Stimulated activated CD4-positive, alpha-beta T cell treated with anti-CD3 and anti-CD28 coated beads, Interleukin-1b, Interleukin-23, amount 100 ng/mL, for 24 hours (primary cell): Measurements from ENCODE around the gene ZNF451.

Experiments used
- DNase-seq, 4 experiments: peaks; one replicate each; pipeline ENCODE4 v3.0.0-alpha.2; 2020; ENCODE audit warnings: low read depth in 4 of 4, low spot score in 1 of 4

The ZNF451 gene

GRCh38 chr6:57147401-57147800, 57.4 kb downstream of the ZNF451 start:
- no peak for DNase-seq

GRCh38 chr6:57147955-57148858, 58.2 kb downstream of the ZNF451 start:
- DNase-seq, result no peak

GRCh38 chr6:57158658-57159057, 68.7 kb downstream of the ZNF451 start:
- no peak for DNase-seq

GRCh38 chr6:57159127-57159526, 69.1 kb downstream of the ZNF451 start:
- DNase-seq, result no peak

GRCh38 chr6:57162028-57162427, 72.0 kb downstream of the ZNF451 start:
- no peak for DNase-seq

DNA sequence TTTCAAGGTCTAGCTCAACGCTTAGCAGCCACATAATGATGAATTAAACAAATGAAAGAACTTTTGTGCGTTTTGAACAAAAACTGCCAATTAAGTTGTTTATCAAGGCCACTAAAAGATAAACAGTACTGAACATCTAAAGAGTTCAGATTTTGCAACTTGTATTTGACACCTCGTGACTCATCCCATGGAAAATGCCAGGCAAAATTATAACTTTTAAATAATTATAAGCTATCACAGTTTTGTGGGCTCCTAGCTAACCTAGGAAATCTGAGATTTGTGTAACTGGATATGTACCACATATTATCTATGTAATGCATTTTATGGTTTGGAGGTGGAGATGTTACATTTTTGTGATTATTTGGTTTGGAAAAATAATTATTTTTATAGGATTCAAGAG, 72.5 kb downstream of the ZNF451 start:
- DNase-seq, result no peak

GRCh38 chr6:57163956-57164355, 74.0 kb downstream of the ZNF451 start:
- DNase-seq, result no peak

DNA sequence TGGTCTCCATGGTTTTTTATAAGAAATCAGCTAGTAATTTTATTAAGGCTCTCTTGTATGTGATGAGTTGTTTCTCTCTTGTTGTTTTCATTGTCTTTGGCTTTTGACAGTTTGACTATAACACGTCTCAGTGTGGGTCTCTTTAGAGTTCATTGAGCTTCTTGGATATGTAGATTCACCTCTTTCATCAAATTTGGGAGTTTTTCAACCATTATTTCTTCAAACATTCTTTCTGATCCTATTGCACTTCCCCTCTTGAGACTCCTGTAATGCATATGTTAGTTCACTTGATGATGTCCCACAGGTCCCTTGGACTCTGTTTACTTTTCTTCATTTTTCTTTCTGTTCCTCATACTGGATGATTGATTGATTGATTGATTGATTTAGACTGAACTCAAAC, 75.1 kb downstream of the ZNF451 start:
- no peak for DNase-seq

DNA sequence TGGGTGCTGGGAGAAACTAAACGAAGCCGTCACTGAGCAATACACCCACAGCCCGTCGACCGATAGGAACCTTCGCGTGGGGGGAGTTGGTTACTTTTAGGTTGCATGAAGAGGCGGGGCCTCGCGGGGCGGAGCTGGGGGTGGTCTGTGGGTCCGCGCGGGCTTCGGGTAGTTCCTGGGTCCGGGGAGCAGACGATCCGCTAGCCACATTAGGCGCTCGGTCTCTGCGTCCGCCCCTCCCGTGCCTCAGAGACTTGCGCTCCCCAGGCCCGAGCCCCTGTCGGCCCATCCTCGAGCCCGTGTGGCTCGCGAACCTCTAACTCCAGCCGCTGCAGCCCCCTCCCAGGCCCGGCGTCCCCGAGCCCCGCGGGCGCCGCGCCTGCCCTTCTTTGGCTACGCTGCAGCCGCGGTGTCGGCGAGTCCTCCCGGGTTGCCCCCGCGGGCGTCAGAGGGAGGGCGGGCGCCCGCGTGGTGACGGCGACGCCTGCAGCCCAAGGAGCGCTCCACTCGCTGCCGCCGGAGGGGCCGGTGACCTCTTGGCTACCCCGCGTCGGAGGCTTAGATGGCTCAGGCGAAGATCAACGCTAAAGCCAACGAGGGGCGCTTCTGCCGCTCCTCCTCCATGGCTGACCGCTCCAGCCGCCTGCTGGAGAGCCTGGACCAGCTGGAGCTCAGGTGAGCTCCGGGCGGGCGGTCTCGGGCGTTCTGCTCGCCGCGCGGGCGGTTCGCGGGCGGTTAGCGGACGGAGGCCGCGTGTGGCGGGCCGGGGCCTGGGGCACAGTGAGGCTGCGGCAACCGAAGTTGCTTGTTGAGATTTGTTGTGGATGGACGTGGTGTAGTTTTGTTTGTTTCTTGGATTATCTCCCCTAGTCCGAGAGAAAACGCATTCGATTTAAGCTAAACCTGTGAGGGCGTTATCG, 82.4 kb downstream of the ZNF451 start, which contains the start of gene BAG2:
BAG2 (plus strand) TSS at position 191 of the 920 bp plus-strand sequence; CDS start at position 563, 372 bp downstream.
- DNase-seq, result peak; percentile 61 to 91 (median 76)

DNA sequence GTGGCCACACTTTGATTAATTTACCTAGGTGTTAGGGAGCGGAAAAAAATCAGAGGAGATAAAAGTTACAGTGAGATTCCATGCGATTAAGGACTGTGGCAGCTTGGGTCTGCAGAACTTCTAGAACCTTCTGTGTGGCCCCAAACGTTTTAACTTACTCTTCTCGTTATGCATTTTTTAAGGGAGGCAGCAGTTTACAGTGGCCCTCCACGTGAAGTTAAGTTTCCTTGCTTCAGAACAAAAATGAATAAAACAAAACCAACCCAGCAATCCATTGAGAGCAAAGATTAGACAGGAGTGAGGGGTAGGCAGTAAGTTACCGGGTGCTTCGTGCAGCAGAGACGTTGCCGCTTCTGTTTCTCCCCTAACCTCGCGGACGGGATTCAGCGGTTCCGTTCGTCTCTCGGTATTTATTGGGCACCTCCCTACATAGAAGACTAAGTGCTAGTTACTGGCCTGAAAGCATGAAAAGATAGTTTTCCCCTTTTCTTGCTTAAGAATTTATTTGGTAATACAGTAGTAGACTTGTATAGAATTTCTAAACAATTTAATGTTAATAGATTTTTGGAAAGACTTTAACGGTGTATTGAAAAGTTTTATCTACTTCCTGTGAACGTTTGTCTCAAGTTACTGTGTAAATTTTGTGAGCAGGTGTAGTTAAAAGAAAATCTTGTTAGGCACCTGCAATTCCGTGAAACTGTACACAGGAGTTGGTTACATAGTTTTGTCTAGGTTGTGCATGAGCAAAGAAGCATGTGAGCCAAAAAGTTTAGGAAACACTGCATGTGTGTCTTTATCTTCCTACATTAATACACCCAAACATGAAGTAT, 83.3 kb downstream of the ZNF451 start:
- DNase-seq, result peak in 1 of 4 experiments; percentile 11

DNA sequence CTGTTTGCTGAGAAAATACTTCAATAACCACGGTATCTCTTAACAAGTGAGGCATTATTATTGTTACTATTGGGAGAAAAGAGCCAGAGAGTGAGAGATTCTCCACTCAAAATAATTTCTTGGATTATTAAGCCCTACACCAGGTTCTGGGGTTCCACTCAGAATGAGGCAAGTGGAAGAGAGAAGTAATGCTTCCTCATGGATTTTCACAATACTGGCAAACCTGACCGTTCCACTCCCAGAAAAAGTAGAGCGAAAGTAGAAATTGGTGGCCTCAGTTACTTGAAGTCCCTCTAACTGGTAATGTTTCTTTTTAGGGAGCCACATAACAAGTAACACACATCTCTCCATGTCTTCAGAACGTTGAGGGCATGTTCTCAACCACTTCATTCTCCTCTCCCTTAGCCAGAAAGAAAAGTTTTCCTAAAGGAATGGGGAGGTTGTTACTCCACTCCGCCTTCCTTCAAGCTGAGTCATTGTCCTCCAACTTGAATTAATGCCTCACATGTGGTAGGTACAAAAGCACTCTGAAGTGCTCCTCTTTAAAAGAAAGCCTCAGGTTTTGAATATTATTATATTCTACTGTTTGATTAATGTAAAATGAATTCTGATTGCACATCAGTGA, 84.0 kb downstream of the ZNF451 start:
- no peak for DNase-seq

DNA sequence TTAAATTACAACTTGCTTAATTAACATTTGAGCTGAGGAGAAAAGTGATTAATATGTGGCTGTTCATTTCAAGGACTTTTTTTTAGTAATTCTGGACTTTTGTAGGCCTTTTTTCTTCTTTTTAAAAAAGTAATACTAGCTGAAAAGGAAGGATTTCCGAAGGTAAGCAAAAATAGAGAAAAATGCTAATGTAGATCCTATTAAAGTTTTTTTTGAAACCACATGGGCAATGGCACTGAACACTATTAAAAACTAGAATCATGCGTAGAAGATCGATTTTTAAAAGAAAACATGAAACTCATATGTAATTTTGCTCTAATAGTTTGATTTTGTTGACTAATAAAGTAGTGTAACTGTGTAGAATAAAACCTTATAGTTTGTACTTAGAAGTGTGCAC, 84.5 kb downstream of the ZNF451 start:
- DNase-seq, result no peak

DNA sequence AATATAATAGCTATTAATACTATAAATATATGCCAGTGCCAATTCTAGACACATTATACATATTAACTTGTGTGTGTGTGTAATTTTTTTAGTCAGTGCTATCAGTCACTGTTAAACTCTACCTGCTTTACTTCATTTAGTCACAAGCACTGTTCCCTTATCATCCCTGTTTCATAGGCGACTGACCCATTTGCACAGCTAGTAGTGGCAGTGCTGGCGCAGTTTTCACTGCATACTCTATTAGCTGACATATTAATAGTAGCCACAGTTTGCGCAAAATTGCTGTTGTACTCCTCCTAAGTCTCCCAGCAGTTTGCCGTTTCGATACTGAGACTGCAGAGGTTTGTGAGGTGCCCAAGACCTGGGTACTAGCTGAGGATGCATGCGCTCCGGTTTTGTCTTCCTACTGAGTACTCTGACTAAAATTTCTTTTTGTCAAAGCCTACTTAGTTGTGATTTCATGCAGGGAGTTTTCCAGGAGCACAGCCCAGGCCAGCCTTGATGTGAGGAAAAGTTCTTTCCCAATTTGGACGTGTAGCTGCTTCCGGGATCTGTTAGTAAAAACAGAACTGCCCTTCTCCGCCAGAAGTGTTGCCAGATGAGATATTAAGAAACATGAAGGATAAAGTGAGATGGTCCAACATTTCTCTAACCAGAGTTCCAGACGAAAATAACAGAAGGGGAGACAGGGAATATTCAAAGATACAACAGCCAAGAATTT, 87.7 kb downstream of the ZNF451 start:
- DNase-seq, result no peak

DNA sequence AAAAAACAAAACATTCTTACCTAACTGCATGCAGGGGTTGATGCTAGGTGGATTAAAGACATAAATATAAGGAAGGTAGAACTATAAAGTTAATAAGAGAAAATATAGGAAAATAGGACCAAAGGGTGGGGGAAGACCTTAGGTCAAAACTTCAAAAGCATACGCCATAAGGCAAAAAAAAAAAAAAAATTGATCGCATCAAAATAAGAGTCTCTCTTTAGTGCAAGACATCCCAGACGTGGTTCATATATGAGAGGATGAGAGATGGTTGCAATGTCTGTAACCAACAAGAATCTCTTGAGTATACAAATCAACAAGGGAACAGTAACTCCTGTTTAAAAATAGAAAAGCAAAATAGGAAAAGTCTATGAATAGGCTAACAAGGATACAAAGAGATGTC, 90.6 kb downstream of the ZNF451 start:
- DNase-seq, result no peak

DNA sequence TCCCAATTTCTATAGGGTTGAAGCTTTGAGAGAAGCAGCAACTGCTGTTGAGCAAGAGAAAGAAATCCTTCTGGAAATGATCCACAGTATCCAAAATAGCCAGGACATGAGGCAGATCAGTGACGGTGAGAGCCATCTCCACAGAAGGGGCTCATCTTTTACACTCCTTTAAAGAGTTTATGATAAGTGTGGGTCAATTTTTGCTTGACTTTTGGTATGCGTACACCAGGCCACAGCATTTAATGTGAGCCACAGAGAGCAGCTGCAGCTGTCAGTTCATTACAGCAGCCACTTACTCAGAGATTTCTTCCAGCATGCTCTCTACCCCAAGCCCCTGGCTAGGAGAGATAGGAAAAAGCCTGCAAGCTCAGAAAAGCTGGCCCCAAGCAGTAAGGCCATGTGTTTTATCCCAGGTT, 92.0 kb downstream of the ZNF451 start:
- DNase-seq, result no peak

DNA sequence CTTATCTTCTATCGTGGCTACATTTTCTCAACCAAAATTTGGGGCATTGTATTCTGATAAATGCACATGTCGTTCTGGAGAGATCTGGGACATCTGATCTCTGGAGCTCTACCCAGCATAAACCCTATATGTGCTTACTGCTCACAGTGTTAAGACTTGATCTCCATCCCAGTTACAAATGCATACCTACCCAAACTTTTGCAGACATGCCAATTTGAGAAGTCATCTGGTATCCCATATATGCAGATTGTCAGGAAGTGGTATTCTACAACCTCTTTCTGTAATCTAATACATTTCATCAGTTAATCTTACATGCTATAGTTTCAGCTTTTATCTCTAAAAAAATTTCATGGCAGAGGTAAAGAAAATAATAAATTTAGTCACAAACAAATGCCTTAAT, 93.3 kb downstream of the ZNF451 start:
- DNase-seq, result no peak

DNA sequence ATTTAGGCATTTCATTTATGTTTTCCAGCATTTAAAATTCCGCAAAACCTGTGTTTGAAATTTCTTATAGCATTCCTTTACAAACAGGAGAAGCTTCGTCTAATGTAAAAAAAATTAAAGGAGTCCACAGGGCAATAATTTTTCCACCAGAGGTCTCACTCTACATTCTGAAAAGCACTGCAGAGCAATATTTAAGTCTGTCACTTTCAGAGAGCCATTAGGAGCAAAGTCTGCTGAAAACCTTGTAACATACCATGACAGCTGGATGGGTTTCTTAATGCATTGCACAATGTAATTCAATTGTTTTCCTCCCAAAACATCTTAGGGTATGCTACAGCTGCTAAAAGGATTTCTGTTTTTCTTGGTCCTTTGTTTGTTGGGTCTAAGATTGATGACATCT, 100.2 kb downstream of the ZNF451 start:
- no peak for DNase-seq

- no peak for DNase-seq
Observed at GRCh38 chr6:57193177-57193576, 103.2 kb downstream of the ZNF451 start.

DNA sequence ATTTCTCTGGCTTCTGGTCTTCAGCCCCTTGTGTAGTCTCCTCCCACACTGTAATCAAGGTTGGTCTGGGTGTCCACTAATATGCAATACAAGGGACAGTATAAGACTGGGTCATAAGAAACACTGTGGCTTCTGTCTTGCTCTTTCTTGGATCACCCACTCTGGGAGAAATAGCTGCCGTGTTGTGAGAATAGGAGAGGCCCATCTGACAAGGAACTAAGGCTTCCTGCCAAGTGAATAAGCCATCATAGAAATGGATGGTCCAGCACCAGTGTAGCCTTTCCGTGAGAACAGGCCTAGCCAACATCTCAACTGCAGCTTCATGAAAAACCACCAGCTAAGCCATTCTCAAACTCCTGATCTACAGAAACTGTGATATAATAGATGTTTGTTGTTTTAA, 105.5 kb downstream of the ZNF451 start:
- DNase-seq, result no peak
